ENCODE results near the gene MYLK. TPM values are rescaled to one million over a fixed set of nuclear protein-coding genes. Genes with fewer than 3 reads are reported as not detected.

Gene MYLK
- total RNA-seq, 1 donor from 2014 or later, result 50.5 TPM

GRCh38 chr3:123789160-123789559, 95.0 kb downstream of the MYLK start:
- Histone ChIP-seq H3K36me3 (ENCODE audit: insufficient read depth, low read length) (peaks cover 26% of the 10 kb centered on the region), H3K27ac (ENCODE audit: low read depth, low read length) (peak overlapping the region; percentile 88), H3K79me2 (ENCODE audit: insufficient read depth, low read length) (peaks cover 2% of the 10 kb centered on the region), H3K27me3 (ENCODE audit: insufficient read depth, low read length) (no peaks in the 10 kb centered on the region), H3K4me3 (ENCODE audit: insufficient read depth, low read depth, low read length) (no peak overlapping the region), H3K4me1 (ENCODE audit: insufficient read depth, low read length) (peaks cover 49% of the 10 kb centered on the region), H4K20me1 (ENCODE audit: insufficient read depth, low read length) (no peaks in the 10 kb centered on the region), H3K4me2 (ENCODE audit: low read length) (peak overlapping the region; percentile 35), H2AFZ (ENCODE audit: low read depth, low read length) (no peak overlapping the region), H3K9ac (ENCODE audit: low read length) (peak overlapping the region; percentile 61), H3K9me3 (ENCODE audit: insufficient read depth, low read depth, low read length) (no peaks in the 10 kb centered on the region)
- Mint-ChIP-seq H3K36me3 (ENCODE audit: low read depth, unreplicated experiment) (peaks cover 3% of the 10 kb centered on the region), H3K4me1 (ENCODE audit: low read depth, unreplicated experiment) (peaks cover 52% of the 10 kb centered on the region), H3K27me3 (ENCODE audit: low read depth, unreplicated experiment) (no peaks in the 10 kb centered on the region), H3K4me3 (ENCODE audit: unreplicated experiment) (no peak overlapping the region), H3K9me3 (ENCODE audit: unreplicated experiment) (no peaks in the 10 kb centered on the region), H3K27ac (ENCODE audit: unreplicated experiment) (peak overlapping the region; percentile 99)
- TF ChIP-seq EZH2 (IDR thresholded peaks at IDR 0.05; ENCODE audit: insufficient read depth, low read length) (no peak), CTCF (IDR thresholded peaks at IDR 0.05; ENCODE audit: insufficient read depth, low read depth, low read length) (no peak)
- DNase-seq (ENCODE audit: low read depth) (no peak), FAIRE-seq (no peak)

DNA sequence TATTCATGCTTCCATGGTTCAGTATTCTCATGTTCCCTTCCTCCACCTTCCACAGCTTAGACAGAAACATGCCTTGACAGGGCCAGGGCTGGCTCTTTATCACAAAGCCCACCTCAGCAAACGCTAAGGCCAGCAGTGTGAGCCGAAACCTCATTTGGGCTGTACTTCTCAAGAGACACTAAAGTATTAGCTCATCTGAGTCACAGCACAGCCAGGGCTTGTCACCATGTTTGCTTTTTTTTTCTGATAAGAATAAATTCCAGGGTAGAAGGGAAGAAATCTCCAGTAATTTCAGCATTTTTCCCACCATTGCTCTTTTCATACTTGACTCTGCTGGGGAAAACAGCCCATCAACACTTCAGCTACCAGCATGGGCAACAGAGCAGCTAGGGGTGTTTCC, 95.4 kb downstream of the MYLK start:
- Histone ChIP-seq H3K4me3 (ENCODE audit: insufficient read depth, low read depth, low read length) (no peak overlapping the region), H3K36me3 (ENCODE audit: insufficient read depth, low read length) (peaks cover 26% of the 10 kb centered on the region), H3K27ac (ENCODE audit: low read depth, low read length) (peak overlapping the region; percentile 88), H3K27me3 (ENCODE audit: insufficient read depth, low read length) (no peaks in the 10 kb centered on the region), H2AFZ (ENCODE audit: low read depth, low read length) (no peak overlapping the region), H3K9ac (ENCODE audit: low read length) (peak overlapping the region; percentile 61), H3K9me3 (ENCODE audit: insufficient read depth, low read depth, low read length) (no peaks in the 10 kb centered on the region), H3K4me1 (ENCODE audit: insufficient read depth, low read length) (peaks cover 49% of the 10 kb centered on the region), H4K20me1 (ENCODE audit: insufficient read depth, low read length) (no peaks in the 10 kb centered on the region), H3K4me2 (ENCODE audit: low read length) (peak overlapping the region; percentile 35), H3K79me2 (ENCODE audit: insufficient read depth, low read length) (no peaks in the 10 kb centered on the region)
- FAIRE-seq (peak; percentile 34), DNase-seq (ENCODE audit: low read depth) (peak; percentile 63)
- H3K27me3 Mint-ChIP-seq (ENCODE audit: low read depth, unreplicated experiment), result no peaks in the 10 kb centered on the region
- TF ChIP-seq EZH2 (IDR thresholded peaks at IDR 0.05; ENCODE audit: insufficient read depth, low read length) (no peak), CTCF (IDR thresholded peaks at IDR 0.05; ENCODE audit: insufficient read depth, low read depth, low read length) (no peak)
- peak overlapping the region; percentile 99 for H3K27ac Mint-ChIP-seq (ENCODE audit: unreplicated experiment)
- H3K9me3 Mint-ChIP-seq (ENCODE audit: unreplicated experiment), result no peaks in the 10 kb centered on the region
- peaks cover 52% of the 10 kb centered on the region for H3K4me1 Mint-ChIP-seq (ENCODE audit: low read depth, unreplicated experiment)
- H3K4me3 Mint-ChIP-seq (ENCODE audit: unreplicated experiment), result peak overlapping the region; percentile 50
- H3K36me3 Mint-ChIP-seq (ENCODE audit: low read depth, unreplicated experiment), result peaks cover 3% of the 10 kb centered on the region

DNA sequence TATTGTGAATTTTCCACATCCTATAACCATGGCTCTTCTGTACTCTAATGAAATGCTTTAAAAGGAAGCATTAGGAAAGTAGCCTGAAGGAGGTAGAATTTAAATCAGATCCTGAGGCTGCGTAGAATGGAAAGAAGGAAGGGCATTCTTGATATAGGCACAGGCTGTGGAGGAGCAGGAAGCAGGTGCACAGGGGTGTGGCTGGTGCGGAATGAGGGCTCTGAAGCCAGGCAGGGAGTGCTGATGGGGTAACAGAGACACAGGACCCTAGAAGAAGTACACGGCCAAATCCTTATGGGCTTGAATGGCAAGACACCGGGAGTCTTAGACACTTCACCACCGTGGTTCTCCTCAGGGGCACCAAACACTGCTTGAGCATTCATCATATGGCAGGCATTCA, 97.0 kb downstream of the MYLK start:
- peaks cover 26% of the 10 kb centered on the region for H3K36me3 ChIP-seq (ENCODE audit: insufficient read depth, low read length)

More for the DNA sequence above, 97.0 kb downstream of the MYLK start:
- TF ChIP-seq EZH2 (IDR thresholded peaks at IDR 0.05; ENCODE audit: insufficient read depth, low read length), result no peak
- TF ChIP-seq CTCF (IDR thresholded peaks at IDR 0.05; ENCODE audit: insufficient read depth, low read depth, low read length), result no peak
- Histone ChIP-seq H3K4me2 (ENCODE audit: low read length) (no peak overlapping the region), H3K27me3 (ENCODE audit: insufficient read depth, low read length) (no peaks in the 10 kb centered on the region), H3K9ac (ENCODE audit: low read length) (no peak overlapping the region), H2AFZ (ENCODE audit: low read depth, low read length) (no peak overlapping the region), H3K9me3 (ENCODE audit: insufficient read depth, low read depth, low read length) (no peaks in the 10 kb centered on the region), H3K4me3 (ENCODE audit: insufficient read depth, low read depth, low read length) (no peak overlapping the region), H4K20me1 (ENCODE audit: insufficient read depth, low read length) (no peaks in the 10 kb centered on the region), H3K27ac (ENCODE audit: low read depth, low read length) (no peak overlapping the region), H3K4me1 (ENCODE audit: insufficient read depth, low read length) (peaks cover 42% of the 10 kb centered on the region), H3K79me2 (ENCODE audit: insufficient read depth, low read length) (no peaks in the 10 kb centered on the region)
- Mint-ChIP-seq H3K4me3 (ENCODE audit: unreplicated experiment) (no peak overlapping the region), H3K27me3 (ENCODE audit: low read depth, unreplicated experiment) (no peaks in the 10 kb centered on the region), H3K9me3 (ENCODE audit: unreplicated experiment) (no peaks in the 10 kb centered on the region), H3K36me3 (ENCODE audit: low read depth, unreplicated experiment) (no peaks in the 10 kb centered on the region), H3K4me1 (ENCODE audit: low read depth, unreplicated experiment) (peaks cover 44% of the 10 kb centered on the region), H3K27ac (ENCODE audit: unreplicated experiment) (no peak overlapping the region)
- no peak for DNase-seq (ENCODE audit: low read depth)
- no peak for FAIRE-seq

All from astrocyte (in vitro differentiated cells and primary cell).